H1 (cell line): ENCODE measurements around the gene SKP1. TPM values are rescaled to one million over a fixed set of nuclear protein-coding genes. Genes with fewer than 3 reads are reported as not detected.

ENCODE experiments used
- CTCF ChIA-PET: fragments of 300-600 bp; sonication (Branson Sonifier 250); formaldehyde crosslinking; loops from one replicate; lab custom pipeline; 2021; ENCODE audit not compliant: partially characterized antibody; lab: Charles Lee
- POLR2A ChIA-PET: fragments of 300-600 bp; sonication (Branson Sonifier 250); formaldehyde crosslinking; loops from one replicate; lab custom pipeline; 2021; ENCODE audit warnings: inconsistent platforms; ENCODE audit not compliant: partially characterized antibody; lab: Charles Lee
- DNase-seq, 2 experiments: peaks; one replicate each; pipeline versions ENCODE4 v3.0.0 to v3.0.0-alpha.2; 2010 to 2022; ENCODE audit warnings: low spot score in 2 of 2, low read depth in 1 of 2, mixed read lengths in 1 of 2
- FAIRE-seq: peaks from 2 replicates; lab custom pipeline; 2011; peaks lifted over from hg19 to GRCh38; lab: Jason Lieb, UNC
- H2AFZ ChIP-seq: 2 replicates; pipeline ENCODE4 v1.8.1; 2012; ENCODE audit warnings: low read length, inconsistent platforms
- H2AK5ac ChIP-seq: 2 replicates; pipeline ENCODE4 v1.6.1; 2013; ENCODE audit warnings: low read depth, low read length
- H2BK120ac ChIP-seq: replicated peaks from 2 replicates; pipeline ENCODE3; 2013; ENCODE audit warnings: low read depth, low read length, inconsistent platforms
- H2BK12ac ChIP-seq: 2 replicates; pipeline ENCODE4 v1.6.1; 2013; ENCODE audit warnings: low read depth, low read length
- H2BK15ac ChIP-seq: 2 replicates; pipeline ENCODE4 v1.6.1; 2013; ENCODE audit warnings: low read length
- H2BK20ac ChIP-seq: 2 replicates; pipeline ENCODE4 v1.6.1; 2013; ENCODE audit warnings: low read length
- H2BK5ac ChIP-seq: 2 replicates; pipeline ENCODE4 v1.6.1; 2013; ENCODE audit warnings: low read depth, low read length
- H3K14ac ChIP-seq: 2 replicates; pipeline ENCODE4 v1.6.1; 2013; ENCODE audit warnings: inconsistent platforms; ENCODE audit not compliant: insufficient read length
- H3K18ac ChIP-seq: 2 replicates; pipeline ENCODE4 v1.6.1; 2013; ENCODE audit warnings: low read length; ENCODE audit errors: extremely low read depth
- H3K23ac ChIP-seq: 2 replicates; pipeline ENCODE4 v1.6.1; 2013; ENCODE audit warnings: inconsistent platforms; ENCODE audit not compliant: insufficient read length
- H3K23me2 ChIP-seq: 2 replicates; pipeline ENCODE4 v1.6.1; 2013; ENCODE audit warnings: low read depth, low read length
- H3K27ac ChIP-seq: 2 replicates; pipeline ENCODE4 v1.6.1; 2011; ENCODE audit warnings: low read depth, low read length, inconsistent platforms
- H3K27me3 ChIP-seq, 4 experiments: replicated peaks in 1 of 4; 1 replicate in 1 of 4; 2 replicates in 3 of 4; pipeline versions ENCODE4 v1.6.1 to v1.8.1; 2011 to 2013; ENCODE audit warnings: low read length in 3 of 4, mild to moderate bottlenecking in 3 of 4, inconsistent platforms in 2 of 4, mixed read lengths in 2 of 4, moderate library complexity in 1 of 4; ENCODE audit not compliant: control insufficient read depth in 3 of 4, insufficient read depth in 3 of 4; ENCODE audit errors: extremely low read depth in 1 of 4
- H3K36me3 ChIP-seq, 4 experiments: 2 replicates each; pipeline versions ENCODE4 v1.6.1 to v1.8.1; 2011 to 2013; ENCODE audit warnings: mild to moderate bottlenecking in 4 of 4, low read length in 3 of 4, moderate library complexity in 2 of 4, control low read depth in 1 of 4, inconsistent platforms in 1 of 4; ENCODE audit not compliant: insufficient read depth in 4 of 4, control insufficient read depth in 2 of 4
- H3K4ac ChIP-seq: replicated peaks from 2 replicates; pipeline ENCODE3; 2013; ENCODE audit warnings: low read length, low read depth, mixed read lengths, inconsistent platforms; ENCODE audit not compliant: insufficient read length
- H3K4me1 ChIP-seq, 4 experiments: replicated peaks in 1 of 4; 1 replicate in 1 of 4; 2 replicates in 3 of 4; pipeline versions ENCODE4 v1.6.1 to v1.8.1; 2011 to 2013; ENCODE audit warnings: low read length in 3 of 4, inconsistent platforms in 2 of 4, mixed read lengths in 1 of 4; ENCODE audit not compliant: insufficient read depth in 4 of 4, control insufficient read depth in 3 of 4
- H3K4me2 ChIP-seq, 2 experiments: 2 replicates each; pipeline versions ENCODE4 v1.6.1 to v1.8.1; 2011 to 2013; ENCODE audit warnings: low read depth in 2 of 2, low read length in 2 of 2, control low read depth in 1 of 2, inconsistent platforms in 1 of 2, mild to moderate bottlenecking in 1 of 2; ENCODE audit not compliant: insufficient read depth in 1 of 2
- H3K4me3 ChIP-seq, 4 experiments: fragments of 200-600, 300-600 bp in 1 of 4; sonication (generic), shearing (Covaris generic), sonication (Bioruptor Twin) in 1 of 4; 2 replicates each; pipeline versions ENCODE4 v1.5.1 to v1.8.1; 2011 to 2016; ENCODE audit warnings: low read length in 4 of 4, low read depth in 3 of 4, control low read depth in 2 of 4, inconsistent platforms in 2 of 4, mild to moderate bottlenecking in 2 of 4, mixed read lengths in 1 of 4, moderate library complexity in 1 of 4; ENCODE audit not compliant: insufficient read depth in 2 of 4; ENCODE audit errors: extremely low read depth in 1 of 4
- H3K56ac ChIP-seq: replicated peaks from 2 replicates; pipeline ENCODE3; 2013; ENCODE audit warnings: low read depth, mild to moderate bottlenecking, mixed read lengths, low read length, inconsistent platforms; ENCODE audit not compliant: insufficient read length
- H3K79me1 ChIP-seq: 2 replicates; pipeline ENCODE4 v1.6.1; 2013; ENCODE audit warnings: low read depth, low read length, control low read depth
- H3K79me2 ChIP-seq, 2 experiments: 2 replicates each; pipeline versions ENCODE4 v1.6.1 to v1.8.1; 2012 to 2013; ENCODE audit warnings: low read length in 2 of 2, mild to moderate bottlenecking in 2 of 2, inconsistent platforms in 1 of 2; ENCODE audit not compliant: insufficient read depth in 2 of 2, control insufficient read depth in 1 of 2
- H3K9ac ChIP-seq, 4 experiments: replicated peaks in 1 of 4; 1 replicate in 1 of 4; 2 replicates in 3 of 4; pipeline versions ENCODE4 v1.6.1 to v1.8.1; 2011 to 2013; ENCODE audit warnings: low read depth in 3 of 4, low read length in 3 of 4, control low read depth in 2 of 4, mild to moderate bottlenecking in 2 of 4, moderate library complexity in 2 of 4, inconsistent platforms in 1 of 4; ENCODE audit errors: extremely low read depth in 1 of 4
- H3K9me3 ChIP-seq, 2 experiments: 2 replicates each; pipeline versions ENCODE4 v1.6.1 to v1.8.1; 2012 to 2013; ENCODE audit warnings: mild to moderate bottlenecking in 2 of 2, moderate library complexity in 2 of 2, control low read depth in 1 of 2, inconsistent platforms in 1 of 2, low read depth in 1 of 2, low read length in 1 of 2, mixed read lengths in 1 of 2; ENCODE audit not compliant: insufficient read depth in 2 of 2
- H4K20me1 ChIP-seq, 2 experiments: replicated peaks in 1 of 2; 2 replicates each; pipeline versions ENCODE3 to v1.8.1; 2011 to 2013; ENCODE audit warnings: inconsistent platforms in 2 of 2, low read length in 2 of 2, mild to moderate bottlenecking in 1 of 2; ENCODE audit not compliant: insufficient read depth in 2 of 2, control insufficient read depth in 1 of 2
- H4K5ac ChIP-seq: 2 replicates; pipeline ENCODE4 v1.6.1; 2013; ENCODE audit warnings: low read length, low read depth, mixed read lengths, inconsistent platforms; ENCODE audit not compliant: insufficient read length
- H4K8ac ChIP-seq: 2 replicates; pipeline ENCODE4 v1.8.0; 2013; ENCODE audit warnings: mild to moderate bottlenecking, moderate library complexity, low read length, inconsistent platforms; ENCODE audit not compliant: insufficient read depth; ENCODE audit errors: extremely low read depth
- H4K91ac ChIP-seq: replicated peaks from 2 replicates; pipeline ENCODE3; 2013; ENCODE audit warnings: low read length, mixed read lengths, inconsistent platforms; ENCODE audit not compliant: insufficient read length
- CBX5 ChIP-seq: fragments of 300-800, 300-1000 bp; sonication (generic); IDR thresholded peaks from 2 replicates; pipeline ENCODE4 v1.7.1; 2016; ENCODE audit warnings: antibody characterized with exemption, low read length, low read depth
- CBX8 ChIP-seq: fragments of 300-800, 300-1000 bp; sonication (generic); IDR thresholded peaks from 2 replicates; pipeline ENCODE4 v1.7.1; 2016; ENCODE audit warnings: low read depth, low read length, borderline replicate concordance
- CEBPB ChIP-seq: IDR thresholded peaks from 2 replicates; pipeline ENCODE4 v1.6.1; 2012; ENCODE audit warnings: low read depth, low read length
- CHD1 ChIP-seq: IDR thresholded peaks from 2 replicates; pipeline ENCODE4 v1.6.1; 2012; ENCODE audit warnings: low read depth, low read length, improper control_type of control experiment
- EGR1 ChIP-seq: IDR thresholded peaks from 2 replicates; pipeline ENCODE4 v1.6.1; 2011; ENCODE audit warnings: low read depth, low read length, borderline replicate concordance
- GABPA ChIP-seq: IDR thresholded peaks from 2 replicates; pipeline ENCODE4 v1.6.1; 2011; ENCODE audit warnings: mild to moderate bottlenecking, low read length, moderate library complexity, borderline replicate concordance; ENCODE audit not compliant: insufficient read depth
- GTF2F1 ChIP-seq: IDR thresholded peaks from 2 replicates; pipeline ENCODE4 v1.6.1; 2012; ENCODE audit warnings: low read depth, low read length, improper control_type of control experiment, borderline replicate concordance
- KDM5A ChIP-seq: fragments of 200-600 bp; IDR thresholded peaks from 2 replicates; pipeline ENCODE4 v1.7.1; 2012; ENCODE audit warnings: mild to moderate bottlenecking, low read length, inconsistent platforms, mixed read lengths
- TBP ChIP-seq: IDR thresholded peaks from 2 replicates; pipeline ENCODE4 v1.6.1; 2011; ENCODE audit warnings: low read depth, low read length, improper control_type of control experiment
- TEAD4 ChIP-seq: IDR thresholded peaks from 2 replicates; pipeline ENCODE4 v1.6.1; 2012; ENCODE audit warnings: low read depth, low read length, inconsistent platforms, mixed read lengths
- WGBS, 2 experiments: shearing (Covaris generic) in 1 of 2; methylation state at CpG; one replicate each; pipeline versions ENCODE4 v1.1.6 to v1.1.7; 2013 to 2015; ENCODE audit warnings: low lambda C conversion rate in 2 of 2, mixed read lengths in 2 of 2, inconsistent platforms in 1 of 2, low coverage in 1 of 2, missing lambda C conversion rate in 1 of 2; ENCODE audit not compliant: insufficient replicate concordance in 2 of 2, insufficient coverage in 1 of 2, insufficient read length in 1 of 2; ENCODE audit errors: extremely low coverage in 1 of 2, missing lambda C conversion rate in 1 of 2; 5-methylcytosine and 5-hydroxymethylcytosine counted together
- polyA plus RNA-seq, 7 experiments: library from polyadenylated mRNA; depleted of rRNA in 3 of 7; stranded (reverse) in 5 of 7; unstranded in 2 of 7; fragments of >200 nt in 5 of 7; fragments of 200-250 nt in 2 of 7; gene quantifications; 1 replicate in 5 of 7; 2 replicates in 1 of 7; 4 replicates in 1 of 7; pipeline versions ENCODE4 v1.2.1 to v1.2.3, GENCODE V29; 2011 to 2013; ENCODE audit warnings: missing spikeins in 2 of 7, mixed read lengths in 2 of 7
- total RNA-seq: library from RNA; stranded (reverse); fragmentation: NEBNext Ultra II Directional; extraction: Animal tissue kit (Norgen Biotek cat#: 25700); gene quantifications from 2 replicates; pipeline ENCODE4 v1.2.1, GENCODE V29; 2021
- TF ChIP-seq, protein P1 (sequence below): IDR thresholded peaks from 2 replicates; pipeline ENCODE4 v1.6.1; 2012; ENCODE audit warnings: inconsistent platforms

SKP1 gene
- total and polyA plus RNA-seq, 2 of the 8 experiments (the other 6 are each of a cell fraction or from before 2014, with no cell fraction given), result 163 to 332 TPM

DNA sequence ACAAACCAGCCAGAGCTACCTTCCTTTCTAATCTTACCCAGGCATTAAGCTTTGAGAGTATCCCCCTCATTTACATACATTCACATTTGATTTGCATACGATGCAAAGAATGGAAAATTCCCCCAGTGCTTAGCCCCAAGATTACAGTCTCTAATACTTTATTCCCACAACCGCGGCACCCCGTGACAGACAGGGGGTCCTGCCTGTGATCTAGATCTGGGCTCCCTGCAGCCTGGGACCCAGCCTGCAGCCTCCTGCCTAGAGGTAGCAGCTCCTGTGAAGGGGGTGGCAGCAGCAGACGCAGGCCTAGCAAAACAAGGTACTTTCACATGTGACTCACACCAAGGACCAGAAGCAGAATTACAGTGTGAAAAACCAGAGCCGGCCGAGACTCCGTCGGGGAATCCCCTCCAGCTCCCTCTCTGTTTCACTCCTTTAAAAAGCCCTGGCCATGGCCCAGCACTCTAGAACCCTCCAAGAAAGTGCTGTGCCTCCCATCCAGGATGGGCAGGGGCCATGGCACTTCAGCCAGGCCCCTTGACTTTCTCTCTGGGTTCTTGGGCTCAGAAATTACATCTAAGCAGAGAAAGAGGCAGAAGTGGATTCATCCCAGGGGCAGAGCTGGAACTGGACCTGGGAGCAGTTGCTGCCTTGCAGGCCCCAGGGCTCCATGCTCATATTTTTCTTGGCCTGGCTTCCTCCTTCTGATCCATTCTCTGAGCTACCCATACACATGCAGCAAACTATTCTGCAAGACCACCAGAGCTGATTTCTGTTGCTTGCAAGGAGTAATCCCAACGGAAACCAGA is 76.3 kb downstream of the SKP1 start:
- H3K79me1 ChIP-seq, result no peaks in the 10 kb centered on the region
- no peak overlapping the region for H2AFZ ChIP-seq
- no peak overlapping the region for H4K91ac ChIP-seq
- H3K4me1 ChIP-seq, result peaks cover 6 to 31% (median 25%) of the 10 kb centered on the region in 4 experiments
- no peak overlapping the region for H3K14ac ChIP-seq
- H3K9me3 ChIP-seq, result no peaks in the 10 kb centered on the region
- DNase-seq, result peak in 1 of 2 experiments; percentile 65
- no peak overlapping the region for H3K4ac ChIP-seq
- no peaks in the 10 kb centered on the region for H3K36me3 ChIP-seq
- H3K23me2 ChIP-seq, result no peaks in the 10 kb centered on the region
- H3K18ac ChIP-seq, result peak overlapping the region; percentile 68
- H4K20me1 ChIP-seq, result no peaks in the 10 kb centered on the region
- no peak overlapping the region for H3K27ac ChIP-seq
- H3K27me3 ChIP-seq, result peaks cover 2 to 22% (median 18%) of the 10 kb centered on the region in 4 experiments; a peak in 6 of 7 replicates
- H2BK15ac ChIP-seq, result no peak overlapping the region
- no peak overlapping the region for H4K8ac ChIP-seq
- peak overlapping the region; percentile 40 to 67 for H3K4me2 ChIP-seq
- ChIA-PET POLR2A (interaction anchor here (0.7 to 2.2 kb wide), 10 partner anchors 11 to 425 kb away, joined by 3 to 7 read pairs (median 4); partner anchors contain the start of genes JADE2 and SKP1), CTCF (interaction anchor here (0.6 to 7.8 kb wide), 21 partner anchors 11 to 1738 kb away, joined by 3 to 84 read pairs (median 4); partner anchors contain the start of genes PPP2CA and TCF7)
- H3K23ac ChIP-seq, result no peak overlapping the region
- H3K56ac ChIP-seq, result no peak overlapping the region
- 17% methylated on average over 10 of the region's 10 CpGs; no CpG with 5 or more reads in 1 of the 2 experiments for WGBS, 2 experiments
- H2BK20ac ChIP-seq, result no peak overlapping the region
- peak overlapping the region; percentile 19; the same call in 1 of the 2 replicates for H2BK5ac ChIP-seq
- no peak overlapping the region; the same call in 1 of the 2 replicates for H2AK5ac ChIP-seq
- peak overlapping the region; percentile 18 for H2BK120ac ChIP-seq
- H4K5ac ChIP-seq, result no peak overlapping the region
- H3K79me2 ChIP-seq, result no peaks in the 10 kb centered on the region
- FAIRE-seq, result no peak
- H3K4me3 ChIP-seq, result peak overlapping the region in 3 of 4 experiments; percentile 6 to 30 (median 11); a peak in 4 of 8 replicates
- H3K9ac ChIP-seq, result peak overlapping the region in 1 of 4 experiments; percentile 2; a peak in 1 of 7 replicates
- peak overlapping the region; percentile 42 for H2BK12ac ChIP-seq
- TF ChIP-seq KDM5A (no peak), CHD1 (no peak), CBX8 (no peak), GTF2F1 (no peak), CBX5 (no peak), TEAD4 (no peak), TBP (no peak), GABPA (no peak), CEBPB (no peak), EGR1 (no peak)
- TF ChIP-seq, protein P1, sequence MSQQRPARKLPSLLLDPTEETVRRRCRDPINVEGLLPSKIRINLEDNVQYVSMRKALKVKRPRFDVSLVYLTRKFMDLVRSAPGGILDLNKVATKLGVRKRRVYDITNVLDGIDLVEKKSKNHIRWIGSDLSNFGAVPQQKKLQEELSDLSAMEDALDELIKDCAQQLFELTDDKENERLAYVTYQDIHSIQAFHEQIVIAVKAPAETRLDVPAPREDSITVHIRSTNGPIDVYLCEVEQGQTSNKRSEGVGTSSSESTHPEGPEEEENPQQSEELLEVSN, result no peak
